Activated T-helper 9 cell treated with anti-CD3 and anti-CD28 coated beads, Interleukin-2, amount 50 U/mL, for 16 hours (primary cell): ENCODE results near the gene GINS1.
A peak's percentile ranks its signal among the peaks of the same experiment; 100 is the strongest.
"Not testable (repeated sequence)": the region's sequence is repeated elsewhere in the genome, so short reads cannot be mapped to it uniquely, and the experiment has no call there.

Experiments used
- DNase-seq: peaks from one replicate; pipeline ENCODE4 v3.0.0-alpha.2; 2020; ENCODE audit warnings: low read depth

The GINS1 gene

DNA sequence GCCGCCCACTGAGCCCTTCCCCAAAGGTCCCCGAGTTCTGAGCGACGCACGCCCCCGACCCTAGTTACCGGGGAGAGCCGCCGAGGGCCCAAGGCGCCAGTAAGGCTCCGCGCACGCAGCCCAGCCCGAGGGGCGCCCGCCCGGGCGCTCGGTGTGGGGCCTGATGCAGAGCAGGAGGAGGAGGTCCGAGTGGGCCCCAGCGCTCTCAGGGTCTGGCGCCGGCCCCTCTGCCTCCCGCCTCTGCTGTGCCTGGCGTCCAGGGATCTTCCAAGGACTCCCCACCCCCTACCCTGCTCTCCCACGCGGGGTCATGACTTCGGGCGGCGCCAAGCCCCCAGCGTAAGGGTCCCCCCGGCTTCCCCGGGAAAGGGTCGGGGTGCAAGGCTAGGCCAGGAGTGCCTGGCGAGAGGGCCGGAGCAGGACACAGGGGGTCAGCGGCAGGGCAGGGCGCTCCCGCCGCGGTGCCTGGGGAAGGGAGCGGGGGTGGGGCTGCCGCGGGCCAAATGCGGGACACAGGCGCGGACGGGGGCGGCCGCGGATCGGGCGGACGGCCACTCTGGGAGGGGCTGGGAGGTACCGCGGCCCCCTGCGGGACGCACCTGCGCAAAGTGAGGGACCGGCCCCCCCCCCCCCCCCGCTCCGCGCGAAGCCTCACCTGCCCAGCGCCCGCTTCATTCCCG lies 17.5 kb upstream of the GINS1 start:
- peak; percentile 11 for DNase-seq

DNA sequence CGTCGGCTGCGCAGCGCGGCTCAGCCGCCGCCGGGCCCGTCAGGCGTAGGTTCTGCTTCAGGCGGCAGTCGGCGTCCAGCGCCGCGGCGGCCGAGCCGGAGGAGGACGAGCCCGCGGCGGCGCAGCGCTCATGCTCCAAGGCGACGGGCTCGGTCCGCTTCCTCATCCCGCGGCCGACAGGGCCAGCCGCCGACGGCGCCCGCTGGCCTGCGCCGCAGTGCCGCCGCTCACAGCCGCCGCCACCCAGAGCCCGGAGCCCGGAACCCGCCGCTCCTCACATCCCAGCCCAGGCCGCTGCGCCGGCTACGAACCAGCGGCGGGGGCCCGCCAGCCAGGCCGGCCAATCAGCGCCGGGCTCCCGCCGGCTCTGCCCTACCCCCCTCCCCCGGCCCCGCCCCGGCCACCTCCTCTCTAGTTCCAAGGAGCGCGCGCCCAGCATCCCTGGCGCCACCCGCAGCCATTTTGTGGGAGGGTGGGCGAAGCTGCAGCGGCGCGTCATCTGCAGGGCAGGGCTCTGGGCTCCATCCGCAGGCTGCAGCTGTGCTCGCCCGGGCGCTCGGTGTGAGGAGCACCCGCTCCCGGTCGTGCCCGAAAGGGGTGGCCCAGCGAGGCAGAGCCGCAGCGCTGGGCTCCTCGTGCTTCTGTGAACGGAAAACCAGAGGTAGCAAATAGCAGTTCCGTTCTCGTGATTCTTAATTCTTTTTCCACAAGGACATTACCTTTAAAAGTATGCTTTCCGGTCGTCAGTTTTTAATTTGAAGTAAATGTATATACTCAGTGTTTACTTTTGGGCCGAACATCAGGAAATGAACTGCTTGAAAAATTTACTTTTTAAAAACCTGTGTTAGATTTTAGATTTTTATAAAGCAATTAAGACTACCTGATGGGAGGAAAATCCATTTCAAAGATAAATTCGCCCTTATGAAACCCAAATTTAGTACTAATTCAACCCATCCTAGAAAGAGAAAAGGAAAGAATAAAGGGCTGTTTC lies 16.6 kb upstream of the GINS1 start, which contains the start of gene ABHD12:
TSS of gene ABHD12 (minus strand) at position 298 of the 991 bp plus-strand sequence. CDS start at position 166, 132 bp downstream.
- peak; percentile 94 for DNase-seq

DNA sequence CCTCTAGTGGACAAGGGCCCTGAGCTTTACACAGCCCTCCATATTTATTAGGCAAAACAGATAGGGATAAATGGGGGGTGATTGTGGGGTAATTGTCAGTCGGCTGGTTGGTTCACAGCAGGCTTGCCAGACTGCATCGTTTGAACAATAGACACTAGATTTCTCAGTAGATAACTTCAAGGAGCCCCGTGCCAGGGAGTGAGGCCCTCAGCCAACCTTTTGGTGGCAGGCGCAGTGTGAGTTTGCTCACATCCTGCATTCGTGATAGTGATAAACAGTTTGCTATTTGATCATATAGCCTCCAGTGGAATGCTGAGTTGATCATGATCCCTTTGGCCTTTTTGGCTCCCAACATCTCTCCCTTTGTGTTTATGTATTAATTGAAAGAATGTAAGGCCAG lies 13.2 kb upstream of the GINS1 start:
- no peak for DNase-seq

DNA sequence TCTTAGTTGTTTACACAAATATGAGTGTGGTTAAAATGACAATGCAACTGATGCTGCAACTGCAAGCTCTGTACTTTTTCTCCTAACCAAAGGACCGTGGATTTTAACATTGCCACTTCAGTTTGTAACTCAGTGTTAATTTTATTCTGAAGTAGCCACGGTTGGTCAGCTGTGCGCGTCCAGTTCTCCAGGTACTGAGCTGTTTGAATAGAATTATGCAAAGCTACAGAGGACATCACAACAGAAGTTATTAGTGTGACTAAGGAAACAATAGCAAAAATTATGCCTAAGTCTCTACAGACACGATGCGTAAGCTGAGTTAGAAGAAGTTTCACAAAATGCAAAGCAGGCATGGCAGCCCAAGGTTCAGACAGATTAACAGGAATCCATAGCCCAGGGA lies 12.5 kb upstream of the GINS1 start:
- no peak for DNase-seq

DNA sequence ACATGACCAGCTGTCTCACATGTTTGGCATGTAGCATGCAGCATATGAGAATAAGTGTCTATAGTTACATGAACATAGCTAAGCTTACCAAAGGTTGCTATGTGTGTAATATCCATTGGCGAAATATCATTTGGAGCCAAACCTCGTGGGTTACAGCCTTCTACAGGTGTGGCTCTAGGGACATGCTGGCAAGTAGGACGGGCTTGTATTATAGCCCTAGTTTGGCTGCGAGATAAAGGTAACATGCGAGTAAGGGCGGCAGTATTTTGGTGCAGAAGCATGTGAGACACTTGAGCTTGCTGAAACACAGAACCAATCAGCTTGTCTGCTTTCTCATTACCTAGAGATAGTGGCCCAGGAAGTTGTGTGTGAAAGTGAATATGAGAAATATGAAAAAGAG lies 10.4 kb upstream of the GINS1 start:
- no peak for DNase-seq

DNA sequence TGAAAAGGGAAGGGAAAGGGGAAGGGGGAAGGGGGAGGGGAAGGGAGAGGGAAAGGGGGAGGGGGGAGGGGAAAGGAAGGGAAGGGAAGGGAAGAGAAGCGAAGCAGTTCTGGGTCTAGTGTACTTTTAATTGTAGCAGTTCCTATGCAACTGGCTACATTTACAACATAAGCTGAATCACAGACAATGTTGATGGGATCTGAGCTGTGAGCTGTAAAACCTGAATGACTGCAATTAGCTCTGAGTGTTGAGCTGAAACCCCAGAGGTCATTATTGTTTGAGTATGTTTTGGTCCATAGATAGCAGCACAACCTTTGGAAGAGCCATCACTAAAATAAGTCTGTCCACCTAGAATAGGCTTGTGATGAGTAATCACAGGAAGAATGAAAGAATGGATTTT lies 9.7 kb upstream of the GINS1 start:
- no peak for DNase-seq

DNA sequence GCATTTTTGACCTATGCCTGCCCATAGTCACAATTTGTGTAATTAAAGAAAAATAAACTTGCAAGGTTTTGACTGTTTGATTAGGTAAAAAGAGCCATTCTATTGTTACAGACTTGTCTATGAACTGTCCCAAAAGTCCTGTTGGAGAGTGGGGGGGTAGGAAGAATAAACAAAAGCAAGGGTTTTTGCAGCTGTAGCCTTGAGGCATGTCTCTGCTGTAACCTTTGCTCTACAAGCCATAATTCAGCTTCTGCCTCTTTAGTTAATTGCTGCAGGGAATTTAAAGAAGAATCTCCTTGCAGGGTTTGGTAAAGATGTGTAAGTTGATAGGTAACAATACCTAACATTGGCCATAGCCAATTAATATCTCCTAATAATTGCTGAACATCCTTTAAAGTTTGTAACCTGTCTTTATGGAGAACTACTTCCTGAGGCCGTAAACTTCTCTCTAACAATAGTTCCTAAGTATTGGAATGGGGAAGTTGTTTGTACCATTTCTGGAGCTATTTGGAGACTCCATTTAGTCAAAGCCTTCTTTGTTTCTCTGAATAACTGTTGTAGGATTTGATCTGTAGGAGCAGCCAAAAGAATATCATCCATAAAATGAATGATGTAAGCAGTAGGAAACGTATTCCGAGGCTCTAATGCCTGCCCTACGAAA lies 9.0 kb upstream of the GINS1 start:
- DNase-seq = no peak

DNA sequence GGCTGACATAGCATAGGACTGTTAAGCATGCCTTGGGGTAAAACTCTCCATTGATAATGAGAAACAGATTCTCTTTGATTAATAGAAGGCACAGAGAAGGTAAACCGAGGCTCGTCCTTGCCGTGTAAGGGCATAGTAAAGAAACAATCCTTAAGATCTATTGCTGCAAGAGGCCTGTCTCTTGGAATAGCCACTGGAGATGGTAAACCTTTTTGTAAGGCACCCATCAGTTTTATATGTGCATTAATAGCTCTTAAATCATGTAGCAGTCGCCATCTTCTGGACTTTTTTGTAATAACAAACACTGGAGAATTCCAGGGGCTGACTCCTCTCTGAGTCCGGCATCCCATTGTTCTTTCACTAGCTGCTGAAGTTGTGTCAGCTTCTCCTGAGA lies 8.4 kb upstream of the GINS1 start:
- DNase-seq = no peak

DNA sequence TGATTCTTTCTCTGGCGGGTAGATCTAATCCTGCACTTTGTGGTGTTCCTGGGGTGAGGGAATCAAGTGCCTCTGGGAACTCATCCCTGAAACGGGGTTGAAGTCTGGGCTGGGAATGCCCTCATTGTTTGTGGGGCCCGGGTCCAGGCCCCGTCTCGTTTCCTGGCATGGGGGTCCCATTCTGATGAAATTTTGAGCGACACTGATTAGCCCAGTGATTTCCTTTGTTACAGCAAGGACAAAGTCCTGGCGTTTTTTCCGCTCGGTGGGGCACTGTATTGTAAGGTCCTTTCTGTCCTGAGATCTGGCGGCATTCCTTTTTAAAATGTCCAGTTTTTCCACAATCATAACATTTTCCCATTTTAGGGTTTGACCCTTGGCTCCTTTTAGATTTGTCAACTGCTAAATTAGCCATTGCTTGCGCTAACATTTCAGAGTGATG lies 7.2 kb upstream of the GINS1 start:
- DNase-seq = not testable (repeated sequence)

DNA sequence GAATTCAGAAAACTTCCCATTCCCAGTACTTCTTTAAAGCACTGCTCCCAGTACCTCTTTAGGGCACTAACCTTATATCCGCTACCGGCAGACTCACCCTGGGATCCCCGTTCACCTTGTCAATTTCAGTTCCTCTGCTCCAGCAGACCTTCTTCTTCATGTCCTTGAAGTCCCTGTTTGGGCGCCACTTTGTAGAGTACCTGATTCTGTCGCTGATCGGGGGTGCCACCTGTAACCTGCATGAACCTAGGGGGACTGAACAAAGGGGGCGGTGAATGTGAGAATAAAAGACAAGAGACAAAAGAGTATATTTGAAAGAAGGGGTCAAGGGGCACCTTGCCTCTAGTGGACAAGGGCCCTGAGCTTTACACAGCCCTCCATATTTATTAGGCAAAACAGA lies 4.9 kb upstream of the GINS1 start:
- DNase-seq = no peak

DNA sequence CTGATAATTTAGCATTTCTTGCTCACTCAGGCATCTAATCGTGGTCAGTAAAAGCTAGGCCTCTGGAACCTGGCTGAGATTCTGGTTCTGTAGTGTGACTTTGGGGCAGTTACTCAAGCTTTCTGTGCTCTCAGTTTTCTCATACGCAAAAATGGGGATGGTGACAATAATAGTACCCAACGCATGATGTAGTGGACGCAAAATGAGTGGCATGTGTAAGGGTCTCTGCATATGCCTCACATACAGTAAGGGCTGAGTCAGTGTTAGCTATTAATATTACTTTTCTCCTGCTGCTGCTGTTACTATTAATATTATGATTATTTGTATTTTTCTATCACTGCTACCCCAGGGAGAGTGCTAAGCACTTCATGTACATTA lies 686 bp downstream of the GINS1 start:
- DNase-seq = no peak

DNA sequence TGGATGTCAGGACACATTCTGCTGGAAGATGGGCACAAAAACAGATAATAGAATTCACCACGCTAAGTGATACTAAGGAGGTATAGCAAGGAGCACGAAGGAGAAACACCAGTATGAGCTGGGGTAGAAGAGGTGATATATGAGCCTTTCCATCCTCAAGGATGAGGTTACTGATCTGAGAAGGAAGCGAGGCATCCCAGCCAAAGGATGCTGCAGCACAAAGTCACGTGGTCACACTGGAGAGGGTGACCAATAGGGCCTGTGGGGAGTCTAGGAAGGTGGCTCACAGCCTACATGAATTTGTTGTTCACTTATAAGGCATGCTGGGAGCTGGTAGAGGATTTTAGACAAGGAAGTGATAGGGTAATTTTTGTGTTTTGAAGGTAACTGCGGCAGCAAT lies 1.4 kb downstream of the GINS1 start:
- no peak for DNase-seq

DNA sequence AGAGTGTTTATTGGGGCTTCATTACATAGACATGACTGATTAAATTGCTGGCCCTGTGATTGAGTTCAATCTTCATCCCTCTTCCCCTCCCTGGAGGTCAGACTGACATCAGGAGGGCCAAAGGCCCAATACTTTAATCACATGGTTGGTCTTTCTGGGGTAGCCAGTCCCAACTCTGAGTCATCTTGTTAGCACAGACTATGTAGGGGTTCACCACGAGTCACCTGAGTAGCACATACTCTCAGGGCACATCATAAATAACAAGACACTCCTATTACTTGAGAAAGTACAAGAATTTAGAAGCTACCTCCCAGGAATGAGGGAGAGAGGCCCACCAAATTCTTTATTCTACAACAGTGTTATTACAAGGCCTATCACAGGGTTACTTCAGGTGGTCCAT lies 11.3 kb downstream of the GINS1 start:
- no peak for DNase-seq

DNA sequence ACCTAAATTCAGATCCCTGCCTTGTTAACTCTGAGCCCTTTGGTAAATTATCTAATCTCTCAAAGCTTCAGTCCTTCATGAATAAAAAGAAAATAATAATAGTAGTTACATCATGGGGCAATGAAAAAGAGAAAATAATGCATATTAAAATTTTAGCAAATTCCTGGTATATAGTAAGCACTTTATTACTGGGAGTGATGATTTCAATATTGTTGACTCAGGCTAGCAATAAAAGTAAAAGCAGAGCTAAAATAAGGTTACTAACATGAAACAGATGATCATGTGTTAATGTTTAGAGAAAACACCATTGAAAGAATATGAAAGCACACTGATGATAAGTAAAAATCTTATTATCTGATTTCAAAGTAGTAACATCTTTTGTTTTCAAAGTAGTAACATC lies 13.6 kb downstream of the GINS1 start:
- no peak for DNase-seq

DNA sequence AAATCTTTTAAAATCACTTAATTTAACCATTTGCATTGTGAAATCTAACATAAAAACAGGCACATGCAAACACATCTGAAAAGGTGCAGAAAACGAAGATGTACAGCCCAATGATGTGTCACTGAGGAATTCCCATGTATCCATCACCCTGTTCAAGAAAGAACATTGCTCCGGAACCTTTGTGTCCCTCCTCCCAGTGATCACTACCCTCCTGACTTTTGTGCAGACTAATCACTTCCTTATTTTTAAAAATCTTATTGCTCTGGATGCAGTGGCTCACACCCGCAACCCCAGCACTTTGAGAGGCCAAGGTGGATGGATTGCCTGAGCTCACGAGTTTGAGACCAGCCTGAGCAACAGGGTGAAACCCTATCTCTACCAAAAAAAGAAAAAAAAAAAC lies 14.6 kb downstream of the GINS1 start:
- no peak for DNase-seq

DNA sequence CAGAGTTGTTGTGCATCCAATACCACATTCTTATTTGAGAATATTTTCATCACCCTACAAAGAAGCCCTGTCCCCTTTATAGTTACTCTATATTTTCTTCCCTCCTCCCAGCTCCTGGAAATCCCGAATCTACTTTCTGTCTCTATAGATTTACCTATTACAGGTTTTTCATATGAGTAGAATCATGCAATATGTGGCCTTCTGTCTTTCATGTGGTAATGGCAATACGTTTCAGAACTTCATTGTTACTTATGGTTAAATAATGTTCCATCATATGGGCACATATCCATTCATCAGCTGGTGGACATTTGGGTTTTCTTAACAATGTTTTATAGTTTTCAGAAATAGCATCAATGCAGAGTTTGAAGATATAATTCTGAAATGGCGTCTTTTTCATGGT lies 17.1 kb downstream of the GINS1 start:
- no peak for DNase-seq

DNA sequence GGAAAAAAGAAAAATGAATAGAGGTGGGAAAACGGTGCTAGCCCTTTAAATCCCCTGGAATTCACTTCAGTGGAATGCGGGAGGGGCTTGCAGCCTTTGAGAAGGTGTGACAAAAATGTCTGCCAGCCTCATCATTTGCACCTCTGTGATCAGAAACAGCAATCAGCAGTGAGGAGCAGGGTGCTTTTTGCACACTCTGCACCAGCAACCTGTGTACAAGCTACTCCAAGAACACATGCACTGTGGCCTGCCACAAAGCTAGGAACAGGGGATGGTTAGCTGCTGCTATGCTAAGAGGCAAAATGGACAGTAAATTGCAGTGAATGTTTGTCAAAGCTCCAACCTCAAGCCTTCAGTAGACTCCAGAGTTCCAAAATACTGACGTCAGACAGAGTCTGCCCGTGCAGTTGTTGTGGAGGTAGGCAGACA lies 29.7 kb downstream of the GINS1 start:
- no peak for DNase-seq

DNA sequence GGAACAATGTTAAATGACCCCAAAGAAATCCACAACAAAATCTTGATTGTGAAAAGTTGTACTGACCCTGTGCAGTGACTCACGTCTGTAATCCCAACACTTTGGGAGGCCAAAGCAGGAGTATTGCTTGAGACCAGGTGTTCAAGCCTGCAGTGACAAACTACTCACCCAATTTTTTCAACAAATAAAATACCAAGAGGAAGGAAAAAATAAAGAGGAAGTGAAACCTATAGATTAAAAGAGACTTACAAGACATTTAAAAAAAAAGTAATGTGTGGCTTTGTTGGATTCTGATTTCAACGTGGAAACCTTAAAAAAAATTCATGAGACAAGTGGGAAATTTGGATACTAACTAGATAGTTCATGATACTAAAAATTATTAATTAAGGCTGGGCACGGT lies 31.9 kb downstream of the GINS1 start:
- no peak for DNase-seq

DNA sequence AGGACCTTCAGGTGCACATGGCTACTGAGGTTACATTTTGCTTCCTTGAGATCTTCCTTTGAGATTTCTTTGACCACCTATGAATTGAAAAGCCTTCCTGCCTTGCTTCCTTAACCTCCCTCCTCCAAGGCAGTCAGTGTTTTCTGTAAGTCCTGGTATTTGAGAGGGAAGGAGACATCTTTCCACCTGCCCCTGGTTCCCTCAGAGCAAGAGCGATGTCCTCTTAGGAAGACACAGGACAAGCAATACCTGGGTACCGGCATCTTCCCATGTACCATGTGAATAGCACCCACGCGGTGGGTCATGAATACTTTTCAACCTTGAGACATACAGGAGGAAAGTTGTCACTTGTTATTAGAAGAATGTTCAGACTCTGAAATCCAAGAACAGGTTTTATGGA lies 37.1 kb downstream of the GINS1 start:
- no peak for DNase-seq

DNA sequence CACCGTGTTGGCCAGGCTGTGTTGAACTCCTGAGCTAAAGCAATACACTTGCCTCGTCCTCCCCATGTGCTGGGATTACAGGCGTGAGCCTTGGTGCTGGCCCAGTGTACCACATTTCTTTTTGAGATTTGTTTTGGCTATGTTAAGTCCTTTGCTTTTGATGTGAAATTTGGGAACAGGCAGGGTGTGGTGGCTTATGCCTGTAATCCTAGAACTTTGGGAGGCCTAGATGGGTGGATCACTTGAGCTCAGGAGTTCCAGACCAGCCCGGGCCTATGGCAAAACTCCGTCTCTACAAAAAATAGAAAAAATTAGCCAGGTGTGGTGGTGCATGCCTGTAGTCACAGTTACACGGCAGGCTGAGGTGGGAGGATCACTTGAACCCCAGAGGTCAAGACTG lies 40.2 kb downstream of the GINS1 start:
- no peak for DNase-seq

DNA sequence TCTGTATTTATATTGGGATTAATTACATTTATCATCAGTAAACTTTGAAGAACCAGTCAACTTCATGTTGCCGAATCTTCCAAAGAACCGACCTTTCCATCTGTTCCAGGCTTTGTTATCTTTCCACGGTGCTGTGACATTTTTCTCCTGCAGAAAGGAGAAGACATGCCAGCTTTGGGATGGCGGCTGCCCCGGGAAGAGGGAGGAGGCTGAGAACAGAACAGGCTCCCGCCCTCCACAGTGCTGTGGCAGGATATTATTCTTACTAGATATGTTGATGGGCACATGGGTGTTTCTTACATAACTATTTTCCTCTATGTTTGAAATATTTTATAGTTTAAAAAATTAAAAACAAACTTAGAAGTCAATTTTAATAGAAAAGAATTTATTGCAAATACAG lies 44.9 kb downstream of the GINS1 start:
- no peak for DNase-seq

DNA sequence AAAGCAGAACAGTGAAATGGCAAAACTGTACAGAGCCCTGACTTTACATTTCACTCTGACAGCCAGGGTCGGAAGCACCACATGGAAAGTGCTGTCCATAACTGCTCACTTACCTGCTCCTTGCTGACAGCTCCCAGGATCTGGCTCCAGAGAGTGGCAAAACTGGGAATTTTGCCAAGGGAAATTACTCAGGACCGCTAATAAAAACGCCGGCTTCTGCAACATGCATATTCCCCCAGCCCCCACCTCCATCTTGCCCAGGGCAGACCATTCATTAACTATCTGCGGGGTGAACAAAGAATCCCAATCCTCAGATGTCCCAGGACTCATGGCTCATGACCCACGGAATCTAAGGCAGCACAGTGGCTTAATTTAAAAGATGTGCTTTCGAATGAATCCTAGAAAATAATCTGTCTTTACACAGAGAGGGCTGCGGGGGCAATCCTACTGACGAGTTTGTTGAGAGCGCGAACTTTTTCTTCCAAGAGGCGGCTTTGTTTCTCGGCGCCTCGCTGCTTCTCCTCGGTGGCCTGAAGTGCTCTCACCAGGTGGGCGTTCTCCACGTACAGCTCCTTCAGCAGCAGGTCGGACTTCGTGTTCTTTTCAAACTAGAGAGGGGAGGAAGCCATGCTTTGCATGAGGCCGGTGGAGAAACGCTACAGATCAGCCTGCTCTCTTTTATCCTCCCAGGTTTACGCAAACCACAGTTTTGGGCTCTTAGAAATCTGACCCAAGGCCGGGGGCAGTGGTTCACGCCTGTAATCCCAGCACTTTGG lies 45.8 kb downstream of the GINS1 start:
- DNase-seq = no peak
